ENCODE data around the gene B3GAT1. TPM values are rescaled to one million over a fixed set of nuclear protein-coding genes. Genes with fewer than 3 reads are reported as not detected.
A peak's percentile ranks its signal among the peaks of the same experiment; 100 is the strongest.

Gene B3GAT1
- total and polyA plus RNA-seq, 9 donors: 0.11 to 1.4 (median 0.23) TPM

DNA sequence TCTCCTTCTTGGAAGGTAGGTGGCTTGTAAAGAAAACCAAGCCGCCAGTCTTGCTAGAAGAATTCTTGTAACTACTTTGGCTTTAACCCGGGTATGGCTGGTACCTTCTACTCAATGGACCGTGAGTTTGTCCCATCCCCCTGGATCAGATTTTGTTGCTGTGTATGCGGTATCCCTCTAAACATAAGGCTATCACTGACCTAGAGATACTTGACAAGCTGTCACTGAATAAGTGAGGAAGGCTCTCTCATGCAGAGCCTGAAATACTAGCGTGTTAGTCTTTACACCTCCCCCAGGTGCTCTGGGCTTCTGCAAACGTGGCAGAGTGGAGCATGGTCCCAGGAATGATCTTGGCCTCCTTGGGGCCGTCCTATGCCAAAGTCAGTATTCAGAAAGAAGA lies 45.8 kb downstream of the B3GAT1 start:
- no peak for DNase-seq
- no peaks in the 10 kb centered on the region for H3K36me3 ChIP-seq
- no peaks in the 10 kb centered on the region for H3K27me3 ChIP-seq
- no peak overlapping the region for H3K4me3 ChIP-seq
- no peaks in the 10 kb centered on the region for H3K9me3 ChIP-seq
- 69 to 73% (median 71%) methylated on average over 7 of the region's 7 CpGs for WGBS, 3 donors
- H3K27ac ChIP-seq: no peak overlapping the region
- TF ChIP-seq POLR2A (IDR thresholded peaks at IDR 0.05) (no peak), EP300 (IDR thresholded peaks at IDR 0.05) (no peak)
- TF ChIP-seq, protein P1, sequence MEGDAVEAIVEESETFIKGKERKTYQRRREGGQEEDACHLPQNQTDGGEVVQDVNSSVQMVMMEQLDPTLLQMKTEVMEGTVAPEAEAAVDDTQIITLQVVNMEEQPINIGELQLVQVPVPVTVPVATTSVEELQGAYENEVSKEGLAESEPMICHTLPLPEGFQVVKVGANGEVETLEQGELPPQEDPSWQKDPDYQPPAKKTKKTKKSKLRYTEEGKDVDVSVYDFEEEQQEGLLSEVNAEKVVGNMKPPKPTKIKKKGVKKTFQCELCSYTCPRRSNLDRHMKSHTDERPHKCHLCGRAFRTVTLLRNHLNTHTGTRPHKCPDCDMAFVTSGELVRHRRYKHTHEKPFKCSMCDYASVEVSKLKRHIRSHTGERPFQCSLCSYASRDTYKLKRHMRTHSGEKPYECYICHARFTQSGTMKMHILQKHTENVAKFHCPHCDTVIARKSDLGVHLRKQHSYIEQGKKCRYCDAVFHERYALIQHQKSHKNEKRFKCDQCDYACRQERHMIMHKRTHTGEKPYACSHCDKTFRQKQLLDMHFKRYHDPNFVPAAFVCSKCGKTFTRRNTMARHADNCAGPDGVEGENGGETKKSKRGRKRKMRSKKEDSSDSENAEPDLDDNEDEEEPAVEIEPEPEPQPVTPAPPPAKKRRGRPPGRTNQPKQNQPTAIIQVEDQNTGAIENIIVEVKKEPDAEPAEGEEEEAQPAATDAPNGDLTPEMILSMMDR (IDR thresholded peaks at IDR 0.05): no peak
- intact Hi-C loops (cut with DNase I): no loop called here
- no peaks in the 10 kb centered on the region for H3K4me1 ChIP-seq (ENCODE audit: insufficient read depth)

DNA sequence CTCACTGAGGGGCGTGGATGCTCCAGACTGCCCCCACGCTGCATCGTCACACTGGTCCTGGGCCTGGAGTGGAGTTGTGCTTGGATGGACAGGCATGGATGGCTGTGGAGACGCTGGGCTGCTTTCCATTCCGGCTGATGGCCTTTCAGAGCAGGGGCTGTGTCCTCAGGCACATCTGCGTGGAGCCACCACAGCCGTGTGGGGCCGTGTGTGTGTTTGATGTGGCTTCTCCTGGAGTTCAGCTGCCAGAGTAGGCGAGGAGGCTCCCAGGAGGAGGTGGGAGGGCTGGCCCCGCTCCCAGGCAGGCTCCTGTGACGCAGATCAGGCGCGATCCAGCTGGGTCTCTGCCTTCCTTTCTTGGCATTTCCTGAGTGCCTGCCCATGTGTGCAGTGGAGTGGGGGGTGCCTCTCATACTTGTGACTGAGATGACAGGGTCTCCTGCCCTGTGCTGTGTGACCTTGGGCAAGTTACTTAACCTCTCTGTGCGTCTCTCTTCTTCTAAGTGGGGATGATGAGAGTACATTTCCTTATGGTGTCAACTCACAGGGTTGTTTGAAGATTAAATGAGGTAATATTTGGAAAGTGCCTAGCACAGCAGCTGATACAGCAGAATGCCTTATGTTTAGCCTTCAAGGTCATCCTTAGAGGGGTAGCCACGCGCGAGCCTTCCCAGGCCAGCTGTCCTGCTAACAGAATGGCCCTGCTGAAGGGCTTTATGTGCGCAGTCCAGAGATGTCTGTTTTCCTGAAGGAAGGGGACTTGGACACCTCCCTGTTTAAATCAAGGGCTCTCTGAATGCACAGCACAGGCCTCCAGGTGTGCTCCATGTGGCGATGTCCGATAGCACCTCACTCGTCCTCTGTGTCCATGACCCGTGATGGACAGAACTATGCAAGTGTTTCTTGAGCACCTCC lies 46.8 kb downstream of the B3GAT1 start:
- TF ChIP-seq EP300 (IDR thresholded peaks at IDR 0.05) (no peak), POLR2A (IDR thresholded peaks at IDR 0.05) (no peak)
- TF ChIP-seq, protein P1 (IDR thresholded peaks at IDR 0.05): no peak
- Histone ChIP-seq H3K4me1 (ENCODE audit: insufficient read depth) (no peaks in the 10 kb centered on the region), H3K36me3 (no peaks in the 10 kb centered on the region), H3K27ac (no peak overlapping the region), H3K9me3 (no peaks in the 10 kb centered on the region), H3K27me3 (no peaks in the 10 kb centered on the region), H3K4me3 (no peak overlapping the region)
- peak in 1 of 5 donors; percentile 21 for DNase-seq
- intact Hi-C loops (cut with DNase I): no loop called here
- 43 to 57% (median 49%) methylated on average over 21 to 22 of the region's 22 CpGs for WGBS, 3 donors

DNA sequence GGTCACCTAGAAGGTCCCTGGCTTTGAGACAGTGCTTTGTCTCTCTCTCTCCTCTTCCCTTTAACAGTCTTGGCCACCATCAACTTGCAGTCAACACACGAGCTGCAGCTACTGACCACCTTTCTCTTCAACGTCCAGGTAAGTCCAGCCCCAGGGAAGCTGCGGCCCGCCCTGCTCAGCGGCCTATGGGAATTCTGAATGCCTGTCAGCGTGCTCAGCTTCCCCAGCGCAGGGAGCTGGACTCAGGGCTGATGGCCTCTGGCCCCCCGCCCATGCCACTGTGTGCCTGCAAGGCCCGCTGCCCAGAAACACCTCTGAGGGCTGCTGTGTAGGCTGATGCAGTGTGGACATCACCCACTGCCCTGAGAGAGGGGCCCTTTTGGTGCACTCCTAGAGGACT lies 47.8 kb downstream of the B3GAT1 start:
- no peak for TF ChIP-seq POLR2A (IDR thresholded peaks at IDR 0.05)
- TF ChIP-seq, protein P1 (IDR thresholded peaks at IDR 0.05): no peak
- TF ChIP-seq EP300 (IDR thresholded peaks at IDR 0.05): no peak
- H3K4me1 ChIP-seq (ENCODE audit: insufficient read depth): no peaks in the 10 kb centered on the region
- H3K36me3 ChIP-seq: no peaks in the 10 kb centered on the region
- H3K27ac ChIP-seq: no peak overlapping the region
- DNase-seq: peak in 1 of 5 donors; percentile 15
- no peaks in the 10 kb centered on the region for H3K9me3 ChIP-seq
- H3K27me3 ChIP-seq: no peaks in the 10 kb centered on the region
- 86 to 96% (median 89%) methylated on average over 9 of the region's 9 CpGs for WGBS, 3 donors
- intact Hi-C loops (cut with DNase I): no loop called here
- H3K4me3 ChIP-seq: no peak overlapping the region

DNA sequence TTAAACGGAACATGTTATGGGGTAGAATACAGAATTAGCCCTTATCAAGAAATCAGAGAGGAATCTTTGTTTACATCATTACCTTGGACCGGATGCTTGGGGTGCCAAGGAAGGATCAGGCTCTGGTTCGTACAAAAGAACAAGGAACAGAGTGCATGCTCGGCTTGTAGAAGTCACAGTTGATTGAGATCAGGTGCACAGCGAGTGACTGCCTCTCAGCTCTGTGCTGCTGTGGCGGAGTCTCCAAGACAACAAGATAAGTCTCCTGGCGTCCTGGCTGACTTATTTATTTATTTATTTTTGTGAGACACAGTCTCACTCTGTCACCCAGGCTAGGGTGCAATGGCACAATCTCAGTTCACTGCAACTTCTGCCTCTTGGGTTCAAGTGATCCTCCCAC lies 48.5 kb downstream of the B3GAT1 start:
- no peaks in the 10 kb centered on the region for H3K9me3 ChIP-seq
- no peaks in the 10 kb centered on the region for H3K4me1 ChIP-seq (ENCODE audit: insufficient read depth)
- TF ChIP-seq POLR2A (IDR thresholded peaks at IDR 0.05) (no peak), EP300 (IDR thresholded peaks at IDR 0.05) (no peak)
- TF ChIP-seq, protein P1 (IDR thresholded peaks at IDR 0.05): no peak
- H3K4me3 ChIP-seq: no peak overlapping the region
- no peak overlapping the region for H3K27ac ChIP-seq
- H3K27me3 ChIP-seq: no peaks in the 10 kb centered on the region
- DNase-seq: peak in 1 of 5 donors; percentile 10
- WGBS, 3 donors: 89 to 90% (median 89%) methylated on average over 7 of the region's 7 CpGs
- intact Hi-C loops (cut with DNase I): no loop called here
- no peaks in the 10 kb centered on the region for H3K36me3 ChIP-seq
